Stimulated activated naive CD4-positive, alpha-beta T cell (primary cell): ENCODE data around the gene CITED4.
A peak's percentile ranks its signal among the peaks of the same experiment; 100 is the strongest.
"Not testable (repeated sequence)": the region's sequence is repeated elsewhere in the genome, so short reads cannot be mapped to it uniquely, and the experiment has no call there.

Source experiments
- DNase-seq, 6 experiments: peaks; one replicate each; lab custom pipeline; 2025; lab: John Stamatoyannopoulos, UW

CITED4 gene

GRCh38 chr1:40862008-40862863 is at the start of gene CITED4:
CITED4 (minus strand) TSS chr1:40862363; CDS start chr1:40862127, 236 bp downstream.
- peak; percentile 90 to 97 (median 96) for DNase-seq

GRCh38 chr1:40911105-40911504 is 48.9 kb upstream of the CITED4 start:
- DNase-seq, result no peak

- DNase-seq, result no peak
Observed at GRCh38 chr1:40909281-40909680, 47.1 kb upstream of the CITED4 start.

GRCh38 chr1:40908350-40908749 is 46.2 kb upstream of the CITED4 start:
- DNase-seq, result no peak

GRCh38 chr1:40907899-40908298 is 45.7 kb upstream of the CITED4 start:
- DNase-seq, result no peak

- no peak for DNase-seq
Observed at GRCh38 chr1:40906781-40907400, 44.7 kb upstream of the CITED4 start.

- DNase-seq, result no peak
Observed at GRCh38 chr1:40905061-40905460, 42.9 kb upstream of the CITED4 start.

GRCh38 chr1:40903106-40903505 is 40.9 kb upstream of the CITED4 start:
- no peak for DNase-seq

GRCh38 chr1:40901886-40902852 is 40.0 kb upstream of the CITED4 start:
- DNase-seq, result no peak

- no peak for DNase-seq
Observed at GRCh38 chr1:40899230-40899870, 37.2 kb upstream of the CITED4 start.

GRCh38 chr1:40898431-40898901 is 36.3 kb upstream of the CITED4 start:
- no peak for DNase-seq

GRCh38 chr1:40897513-40897912 is 35.4 kb upstream of the CITED4 start:
- no peak for DNase-seq

GRCh38 chr1:40896482-40896881 is 34.3 kb upstream of the CITED4 start:
- DNase-seq, result no peak

- no peak for DNase-seq
Observed at GRCh38 chr1:40895601-40896000, 33.4 kb upstream of the CITED4 start.

GRCh38 chr1:40894858-40895257 is 32.7 kb upstream of the CITED4 start:
- DNase-seq, result not testable (repeated sequence)

- DNase-seq, result no peak
Observed at GRCh38 chr1:40894455-40894854, 32.3 kb upstream of the CITED4 start.

GRCh38 chr1:40893946-40894345 is 31.8 kb upstream of the CITED4 start:
- DNase-seq, result no peak

GRCh38 chr1:40892354-40892753 is 30.2 kb upstream of the CITED4 start:
- no peak for DNase-seq

GRCh38 chr1:40890771-40891170 is 28.6 kb upstream of the CITED4 start:
- DNase-seq, result no peak

- DNase-seq, result no peak
Observed at GRCh38 chr1:40887652-40888051, 25.5 kb upstream of the CITED4 start.

- DNase-seq, result no peak
Observed at GRCh38 chr1:40887012-40887378, 24.8 kb upstream of the CITED4 start.
